HG02840 (cell line): ENCODE results near the gene TRAF6.
"Not testable (repeated sequence)": the region's sequence is repeated elsewhere in the genome, so short reads cannot be mapped to it uniquely, and the experiment has no call there.

ENCODE experiments used
- ATAC-seq: cut with Tn5 transposase; IDR thresholded peaks from one replicate; pipeline ENCODE4 v1.9.1; 2021; ENCODE audit warnings: mild to moderate bottlenecking, moderate library complexity, moderate number of reproducible peaks; ENCODE audit not compliant: unreplicated experiment, low FRiP score

Gene TRAF6

GRCh38 chr11:36499315-36499714 is 10.8 kb downstream of the TRAF6 start:
- no peak for ATAC-seq

GRCh38 chr11:36498721-36499120 is 11.4 kb downstream of the TRAF6 start:
- no peak for ATAC-seq

DNA sequence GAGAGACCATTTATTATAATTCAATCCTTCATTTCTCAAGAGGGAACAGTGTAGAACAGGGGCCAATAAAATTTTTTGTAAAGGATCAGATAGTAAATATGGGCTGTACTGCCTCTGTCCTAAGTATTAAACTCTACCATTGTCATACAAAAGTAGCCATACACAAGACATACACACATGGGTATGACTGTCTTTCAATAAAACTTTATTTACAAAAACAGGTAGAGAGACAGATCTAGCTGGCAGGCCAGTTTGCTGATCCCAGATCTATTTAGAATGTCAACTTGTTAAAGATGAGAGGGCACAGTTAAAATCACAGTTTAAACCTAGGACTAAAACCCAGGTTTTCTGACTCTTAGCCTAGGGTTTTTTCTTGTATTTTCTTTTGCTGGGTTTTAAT is 16.7 kb downstream of the TRAF6 start:
- no peak for ATAC-seq

- no peak for ATAC-seq
These were observed 17.3 kb downstream of the TRAF6 start for GRCh38 chr11:36492724-36493304.

DNA sequence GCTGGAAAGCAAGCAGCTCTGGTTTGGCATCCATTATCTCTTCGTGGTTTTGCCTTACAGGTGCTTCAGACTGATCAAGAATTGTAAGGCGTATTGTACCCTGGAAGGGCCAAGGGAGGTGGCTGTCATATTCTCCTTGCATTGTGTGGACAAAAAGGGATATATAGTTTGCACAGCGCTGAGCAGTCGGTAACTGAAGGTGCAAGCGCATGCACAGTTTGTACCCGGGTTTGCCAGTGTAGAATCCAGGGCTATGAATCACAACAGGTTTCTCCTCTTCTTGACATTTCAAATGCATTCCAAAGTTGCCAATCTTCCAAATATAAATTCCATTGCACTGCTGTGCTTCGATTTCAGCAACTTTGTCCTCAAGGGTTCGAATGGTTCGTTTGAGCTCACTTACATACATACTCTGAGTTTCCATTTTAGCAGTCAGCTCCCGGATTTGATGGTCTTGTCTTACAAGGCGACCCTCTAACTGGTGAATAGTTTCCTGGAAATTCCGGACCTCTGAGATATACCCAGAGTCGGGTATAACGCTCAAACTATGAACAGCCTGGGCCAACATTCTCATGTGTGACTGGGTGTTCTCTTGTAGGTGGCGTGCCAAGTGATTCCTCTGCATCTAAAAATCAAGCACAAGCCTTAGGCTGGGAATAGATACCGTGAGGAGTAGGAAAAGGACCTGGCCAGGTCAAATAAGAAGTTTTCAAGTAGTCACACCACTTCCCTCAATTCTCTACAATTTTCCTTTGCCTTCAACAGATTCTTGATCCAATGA is 19.9 kb downstream of the TRAF6 start:
- ATAC-seq, result no peak

DNA sequence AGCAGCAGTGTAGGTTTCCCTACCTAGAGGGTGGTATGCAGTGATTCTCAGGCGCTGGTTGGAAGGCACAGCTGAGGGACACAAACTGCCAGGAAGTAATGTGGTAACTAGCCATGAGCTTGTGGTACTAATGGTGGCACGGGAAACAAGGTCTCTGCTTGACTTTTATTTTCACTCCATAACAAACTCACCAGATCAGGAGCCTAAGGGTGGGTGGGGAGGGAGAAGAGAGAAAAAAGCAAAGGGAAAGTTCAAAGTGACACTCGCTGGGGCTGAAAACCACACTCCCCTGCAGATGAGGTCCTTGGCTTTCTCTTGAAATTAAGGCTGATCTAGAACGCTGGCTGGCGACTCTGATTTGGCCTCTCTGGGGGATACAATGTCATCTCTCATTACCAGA is 22.0 kb downstream of the TRAF6 start:
- ATAC-seq, result no peak

DNA sequence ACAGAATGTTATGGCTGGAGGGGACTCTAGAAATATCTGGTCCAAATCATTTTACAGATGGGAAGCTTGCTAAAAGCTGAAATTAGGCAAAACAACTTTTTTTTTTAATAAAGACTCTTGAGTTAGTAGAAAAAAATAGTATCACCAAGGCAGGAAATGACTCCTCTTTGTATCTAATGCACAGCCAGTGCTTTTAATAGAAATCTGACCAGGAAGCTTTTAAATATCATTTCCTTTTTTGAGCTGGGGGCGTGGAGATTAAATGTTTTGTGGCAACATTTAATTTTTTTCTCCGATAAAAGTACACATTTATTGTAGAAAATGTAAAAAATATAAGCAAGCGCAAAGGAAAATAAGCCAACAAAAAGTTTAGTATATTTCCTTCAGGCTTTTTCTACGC is 22.5 kb downstream of the TRAF6 start:
- no peak for ATAC-seq

- ATAC-seq, result no peak
These were observed 24.6 kb downstream of the TRAF6 start for GRCh38 chr11:36485298-36486002.

- ATAC-seq, result not testable (repeated sequence)
These were observed 27.0 kb downstream of the TRAF6 start for GRCh38 chr11:36483042-36483441.

- ATAC-seq, result no peak
These were observed 29.2 kb downstream of the TRAF6 start for GRCh38 chr11:36480833-36481232.

DNA sequence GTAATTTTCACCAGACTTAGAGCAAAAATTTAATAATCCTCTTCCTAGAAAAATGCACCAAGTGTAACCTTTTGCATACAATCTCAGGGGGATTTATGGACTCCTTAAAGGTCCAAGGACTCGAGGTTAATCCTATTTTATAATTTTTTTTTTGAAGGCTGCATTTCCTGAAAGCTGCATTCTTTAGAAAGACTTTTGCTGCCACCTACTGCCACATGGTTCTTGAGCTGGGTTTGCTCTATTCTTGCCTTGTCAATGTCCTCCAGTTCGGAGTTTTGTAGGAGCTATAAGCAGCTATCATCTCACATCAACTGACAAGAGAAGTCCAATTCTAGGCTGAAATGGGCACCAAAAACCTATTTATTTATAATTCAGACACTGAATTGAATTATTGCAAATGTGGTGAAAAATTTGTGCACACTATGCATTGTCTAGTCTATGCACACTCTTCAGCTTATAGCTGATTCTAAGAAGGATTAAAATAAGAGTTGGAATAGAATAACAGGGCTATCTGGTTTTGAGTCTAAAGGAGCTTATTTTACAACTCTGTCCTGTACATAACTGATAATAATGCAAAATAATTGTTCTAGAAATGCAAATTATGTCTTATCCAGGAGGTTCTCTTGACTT is 31.3 kb downstream of the TRAF6 start:
- ATAC-seq, result no peak

GRCh38 chr11:36475192-36475591 is 34.9 kb downstream of the TRAF6 start:
- no peak for ATAC-seq

DNA sequence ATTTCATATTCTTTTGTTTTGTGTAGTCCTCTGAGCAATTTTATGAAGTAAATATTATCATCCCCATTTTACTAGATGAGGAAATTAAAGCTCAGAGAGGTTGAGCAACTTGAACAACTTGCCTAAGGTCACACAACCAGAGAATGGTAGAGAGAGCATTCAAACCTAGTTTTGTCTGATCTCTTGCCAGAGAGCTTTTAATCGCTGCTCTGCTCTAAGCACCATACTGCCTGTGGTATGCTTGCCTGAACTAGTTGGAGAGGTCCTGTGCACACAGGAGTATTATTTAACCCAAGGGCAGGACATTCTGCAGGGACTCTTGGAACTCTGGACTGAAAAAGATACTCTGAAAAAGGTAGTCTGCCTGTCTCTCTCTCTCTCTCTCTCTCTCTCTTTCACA is 38.5 kb downstream of the TRAF6 start:
- ATAC-seq, result no peak

- no peak for ATAC-seq
These were observed 39.9 kb downstream of the TRAF6 start for GRCh38 chr11:36469881-36470802.

DNA sequence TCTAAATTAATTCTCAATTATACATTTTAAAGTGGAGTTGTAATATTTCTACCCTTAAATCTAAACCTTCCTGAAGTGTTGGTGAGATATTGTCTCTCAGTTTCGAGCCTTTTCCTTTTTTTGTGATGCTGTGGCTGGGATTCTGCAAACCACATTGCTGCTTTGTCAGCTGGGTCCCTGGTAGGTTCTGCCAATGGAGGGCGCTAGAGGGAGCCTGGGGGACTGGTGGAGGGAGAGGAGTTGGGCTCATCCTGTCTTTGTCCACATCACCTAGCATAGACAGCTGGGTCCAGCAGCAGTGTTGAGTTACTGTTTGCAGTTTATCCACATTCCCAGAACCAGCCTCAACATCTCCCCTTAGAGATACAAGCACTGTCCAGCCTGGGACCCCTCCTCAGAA is 41.0 kb downstream of the TRAF6 start:
- ATAC-seq, result no peak

DNA sequence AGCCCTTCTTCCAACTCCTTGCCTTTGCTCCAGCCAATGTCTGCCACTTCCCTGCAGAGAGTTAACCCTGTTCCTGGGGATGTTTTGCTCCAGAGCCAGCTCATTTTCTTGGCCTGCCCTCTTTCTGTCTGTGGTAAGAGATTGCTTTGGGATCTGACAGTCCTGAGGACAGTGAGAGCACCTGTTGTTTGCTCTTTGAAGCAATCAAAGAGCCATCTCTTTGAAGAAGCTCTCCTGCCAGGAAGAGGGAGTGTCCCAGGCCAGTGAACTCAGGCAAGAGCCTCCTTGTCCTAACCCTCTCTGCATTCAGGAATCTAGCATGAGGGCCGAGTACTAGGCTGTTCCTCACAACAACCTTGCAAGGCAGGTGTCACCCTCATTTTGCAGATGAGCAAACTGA is 42.2 kb downstream of the TRAF6 start:
- no peak for ATAC-seq

DNA sequence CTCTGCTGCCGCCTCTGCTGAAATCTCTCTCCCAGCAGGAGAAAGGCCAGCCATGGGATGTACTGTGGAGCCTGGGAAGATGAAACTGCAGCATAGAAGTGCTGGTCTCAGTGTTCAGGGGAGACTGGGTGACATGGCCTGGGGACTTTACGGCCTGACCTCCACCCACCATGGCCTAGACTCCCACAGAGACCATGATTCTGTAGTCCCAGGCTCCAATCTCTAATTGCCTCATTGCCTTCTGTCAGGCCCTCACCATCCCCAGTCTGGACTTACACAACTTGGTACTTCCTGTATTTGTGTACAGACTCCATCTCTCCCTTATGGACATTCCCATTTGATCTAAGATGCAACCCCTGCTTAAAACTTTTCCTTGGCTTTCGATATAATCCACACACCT is 43.1 kb downstream of the TRAF6 start:
- no peak for ATAC-seq

- no peak for ATAC-seq
These were observed 44.5 kb downstream of the TRAF6 start for GRCh38 chr11:36465449-36466163.

DNA sequence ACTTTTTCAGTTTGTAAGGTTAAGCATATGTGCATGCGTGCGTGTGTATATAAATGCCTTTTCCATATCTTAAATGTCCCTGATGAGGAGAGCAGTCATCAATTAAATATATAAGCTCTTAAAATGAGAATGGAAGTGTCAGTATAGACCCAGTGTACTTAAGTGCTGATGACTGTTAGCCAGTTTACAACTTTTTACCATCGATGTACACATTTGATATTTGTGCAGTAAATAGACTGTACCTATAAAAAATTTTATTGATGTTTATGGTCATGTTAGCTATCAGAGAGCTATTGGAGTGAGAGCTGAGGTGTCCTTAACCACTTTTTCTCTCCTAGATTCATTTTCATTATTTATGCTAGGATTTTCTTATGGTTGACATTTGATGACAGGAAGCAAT is 45.4 kb downstream of the TRAF6 start:
- no peak for ATAC-seq

- no peak for ATAC-seq
These were observed 46.3 kb downstream of the TRAF6 start for GRCh38 chr11:36463781-36464180.
